A549 (cell line): ENCODE measurements around the gene CCDC12. TPM values are rescaled to one million over a fixed set of nuclear protein-coding genes. Genes with fewer than 3 reads are reported as not detected.

Source experiments
- ATAC-seq, 2 experiments: fragments of 200-7000 bp in 1 of 2; fragments of >200 bp in 1 of 2; cut with Nextera tagmentation in 1 of 2; cut with Tn5 transposase in 1 of 2; 3 replicates each; pipeline versions ENCODE4 v1.8.0 to v1.9.1; 2018 to 2020; ENCODE audit warnings: mild to moderate bottlenecking in 1 of 2, moderate library complexity in 1 of 2
- CTCF ChIA-PET: fragments of 300-600 bp; sonication (Branson Sonifier 250); formaldehyde crosslinking; extraction: SDS; loops from one replicate; lab custom pipeline; 2021; ENCODE audit warnings: antibody characterized with exemption, inconsistent platforms; lab: Yijun Ruan, JAX
- POLR2A ChIA-PET: fragments of 350-600 bp; formaldehyde crosslinking; extraction: SDS; loops from one replicate; lab custom pipeline; 2021; ENCODE audit warnings: antibody characterized with exemption, inconsistent platforms; lab: Yijun Ruan, JAX
- DNase-seq, 2 experiments: peaks; one replicate each; pipeline versions ENCODE4 v3.0.0 to v3.0.0-alpha.2; 2011 to 2016; ENCODE audit warnings: low read depth in 1 of 2, low spot score in 1 of 2
- FAIRE-seq: peaks from 2 replicates; lab custom pipeline; 2011; peaks lifted over from hg19 to GRCh38; lab: Jason Lieb, UNC
- H3K27ac ChIP-seq, 2 experiments: fragments of >200 bp; sonication (Bioruptor Twin); formaldehyde crosslinking; 3 replicates each; pipeline ENCODE4 v1.5.1; 2016 to 2017
- H3K4me1 ChIP-seq: fragments of >200 bp; sonication (Bioruptor Twin); formaldehyde crosslinking; 3 replicates; pipeline ENCODE4 v1.6.1; 2016
- H3K4me2 ChIP-seq: fragments of >200 bp; sonication (Bioruptor Twin); formaldehyde crosslinking; 3 replicates; pipeline ENCODE4 v1.6.1; 2016
- H3K4me3 ChIP-seq: fragments of >200 bp; sonication (Bioruptor Twin); formaldehyde crosslinking; 3 replicates; pipeline ENCODE4 v1.5.1; 2016
- H3K9me3 ChIP-seq: fragments of >200 bp; sonication (Bioruptor Twin); formaldehyde crosslinking; 3 replicates; pipeline ENCODE4 v1.6.1; 2016
- BCL3 ChIP-seq: fragments of >200 bp; sonication (Bioruptor Twin); formaldehyde crosslinking; IDR thresholded peaks from 3 replicates; pipeline ENCODE4 v1.6.1; 2016
- CBX2 ChIP-seq: fragments of 200-600 bp; sonication (generic); IDR thresholded peaks from 2 replicates; pipeline ENCODE4 v1.6.1; 2016; ENCODE audit warnings: low read depth, mild to moderate bottlenecking, borderline replicate concordance
- CTCF ChIP-seq: fragments of >200 bp; sonication (Bioruptor Twin); formaldehyde crosslinking; IDR thresholded peaks from 3 replicates; pipeline ENCODE4 v1.5.1; 2016
- E2F6 ChIP-seq: IDR thresholded peaks from 2 replicates; pipeline ENCODE4 v1.6.1; 2012; ENCODE audit warnings: low read depth, borderline replicate concordance
- ELK1 ChIP-seq: fragments of 150-350 bp; IDR thresholded peaks from 2 replicates; pipeline ENCODE4 v1.6.1; 2014; ENCODE audit warnings: low read depth, mild to moderate bottlenecking, low read length
- EP300 ChIP-seq, 2 experiments: fragments of >200 bp; sonication (Bioruptor Twin); formaldehyde crosslinking; IDR thresholded peaks; 2 replicates in 1 of 2; 3 replicates in 1 of 2; pipeline ENCODE4 v1.6.1; 2016 to 2017
- ESRRA ChIP-seq: fragments of 150-350 bp; IDR thresholded peaks from 2 replicates; pipeline ENCODE4 v1.6.1; 2014; ENCODE audit warnings: mild to moderate bottlenecking, low read length, borderline replicate concordance
- FOSL2 ChIP-seq, 2 experiments: fragments of 450-650 bp in 1 of 2; fragments of >200 bp in 1 of 2; sonication (Bioruptor Twin) in 1 of 2; formaldehyde crosslinking; IDR thresholded peaks; 2 replicates each; pipeline versions ENCODE4 v1.5.0 to v1.6.1; 2016 to 2020; ENCODE audit warnings: mild to moderate bottlenecking in 1 of 2, moderate library complexity in 1 of 2
- GATA3 ChIP-seq: IDR thresholded peaks from 2 replicates; pipeline ENCODE4 v1.6.1; 2012; ENCODE audit warnings: borderline replicate concordance
- HMGXB4 ChIP-seq: fragments of 250-450 bp; sonication (Bioruptor Pico); IDR thresholded peaks from 2 replicates; pipeline ENCODE4 v1.5.0; 2021; ENCODE audit warnings: mild to moderate bottlenecking, moderate library complexity, borderline replicate concordance
- JUN ChIP-seq, 2 experiments: fragments of >200 bp; sonication (Bioruptor Twin); formaldehyde crosslinking; IDR thresholded peaks; 2 replicates in 1 of 2; 3 replicates in 1 of 2; pipeline ENCODE4 v1.6.1; 2016 to 2017
- MAFK ChIP-seq: fragments of 450-650 bp; IDR thresholded peaks from 2 replicates; pipeline ENCODE4 v1.6.1; 2014; ENCODE audit not compliant: partially characterized antibody
- MAX ChIP-seq: IDR thresholded peaks from 2 replicates; pipeline ENCODE4 v1.6.1; 2012
- MAZ ChIP-seq: fragments of 150-350 bp; IDR thresholded peaks from 2 replicates; pipeline ENCODE4 v1.6.1; 2014; ENCODE audit warnings: antibody characterized with exemption, low read depth, low read length, borderline replicate concordance
- RAD21 ChIP-seq, 2 experiments: fragments of >200 bp in 1 of 2; sonication (Bioruptor Twin) in 1 of 2; formaldehyde crosslinking in 1 of 2; IDR thresholded peaks in 1 of 2; conservative IDR thresholded peaks in 1 of 2; 2 replicates in 1 of 2; 3 replicates in 1 of 2; pipeline ENCODE4 v1.6.1; 2012 to 2018; ENCODE audit warnings: inconsistent platforms in 1 of 2
- RCOR1 ChIP-seq: fragments of 150-350 bp; IDR thresholded peaks from 2 replicates; pipeline ENCODE4 v1.6.1; 2014; ENCODE audit warnings: antibody characterized with exemption, low read length, low read depth
- REST ChIP-seq: fragments of 200-600 bp; sonication (generic); IDR thresholded peaks from 2 replicates; pipeline ENCODE4 v1.6.1; 2016; ENCODE audit warnings: antibody characterized with exemption, mild to moderate bottlenecking, moderate library complexity
- TP53 ChIP-seq: fragments of 250-450 bp; sonication (Bioruptor Pico); IDR thresholded peaks from 2 replicates; pipeline ENCODE4 v1.5.0; 2021; ENCODE audit warnings: mild to moderate bottlenecking, moderate library complexity
- ZC3H11A ChIP-seq: fragments of 450-650 bp; IDR thresholded peaks from 2 replicates; pipeline ENCODE4 v1.6.1; 2014; ENCODE audit warnings: antibody characterized with exemption, mild to moderate bottlenecking
- ZSCAN20 ChIP-seq: fragments of 250-450 bp; sonication (Bioruptor Pico); IDR thresholded peaks from 2 replicates; pipeline ENCODE4 v1.8.0; 2022; ENCODE audit warnings: mild to moderate bottlenecking, moderate library complexity
- WGBS: methylation state at CpG from one replicate; pipeline ENCODE4 v1.1.6; 2017; ENCODE audit errors: missing lambda C conversion rate; 5-methylcytosine and 5-hydroxymethylcytosine counted together
- polyA plus RNA-seq, 4 experiments: library from polyadenylated mRNA; depleted of rRNA in 3 of 4; stranded (reverse); fragments of >200 nt; fragmentation: RNase III in 1 of 4; extraction: RNeasy Plus Mini Kit Qiagen cat#74134 plus additional on column Dnase treatment in 1 of 4; gene quantifications; 2 replicates in 3 of 4; 3 replicates in 1 of 4; pipeline ENCODE4 v1.2.3, GENCODE V29; 2011 to 2017

The CCDC12 gene
- polyA plus RNA-seq, 2 of the 4 experiments (the other 2 are of a cell fraction) = 34.8 to 81.0 TPM

GRCh38 chr3:46876313-46877300 lies 99.9 kb downstream of the CCDC12 start:
- H3K27ac ChIP-seq = no peak overlapping the region
- no peaks in the 10 kb centered on the region for H3K9me3 ChIP-seq
- TF ChIP-seq CTCF (no peak), JUN (IDR thresholded peaks at IDR 0.05) (no peak), TP53 (no peak), CBX2 (no peak), EP300 (IDR thresholded peaks at IDR 0.05) (no peak), MAX (no peak), GATA3 (no peak), HMGXB4 (CRISPR knock-in tag) (no peak), E2F6 (no peak), BCL3 (no peak), ZC3H11A (no peak), RCOR1 (no peak), MAFK (no peak), REST (no peak), MAZ (no peak), FOSL2 (IDR thresholded peaks at IDR 0.05) (no peak), FOSL2 (CRISPR knock-in tag; IDR thresholded peaks at IDR 0.05) (no peak), ELK1 (no peak), ESRRA (no peak), ZSCAN20 (CRISPR knock-in tag) (no peak), RAD21 (conservative IDR thresholded peaks at IDR 0.05 in 1 of 2, IDR thresholded peaks at IDR 0.05 in 1 of 2) (no peak)
- no peak for FAIRE-seq
- no peak for DNase-seq
- no peak overlapping the region for H3K4me2 ChIP-seq
- ChIA-PET POLR2A (interaction anchor here (0.5 kb wide), 1 partner anchor 335 kb away, joined by 4 read pairs; no protein-coding TSS in a partner anchor), CTCF (interaction anchor here (0.9 to 7.4 kb wide), 2 partner anchors 9 to 15 kb away, joined by 3 to 45 read pairs; no protein-coding TSS in a partner anchor)
- no peak for ATAC-seq
- H3K4me1 ChIP-seq = peaks cover 21% of the 10 kb centered on the region
- WGBS = 94% methylated on average over 6 of the region's 10 CpGs
- no peak overlapping the region for H3K4me3 ChIP-seq
